GM23338 (cell line): ENCODE data around the gene SMYD3. TPM values are rescaled to one million over a fixed set of nuclear protein-coding genes. Genes with fewer than 3 reads are reported as not detected.
"Not testable (repeated sequence)": the region's sequence is repeated elsewhere in the genome, so short reads cannot be mapped to it uniquely, and the experiment has no call there.

Source experiments
- ATAC-seq: fragments of 200-7000 bp; cut with Tn5 transposase; 3 replicates; pipeline ENCODE4 v1.9.1; 2020
- DNase-seq: peaks from one replicate; pipeline ENCODE4 v3.0.0-alpha.2; 2015; ENCODE audit warnings: low spot score
- H2AFZ ChIP-seq: fragments of 200-600 bp; sonication (generic); 2 replicates; pipeline ENCODE4 v1.8.0; 2016; ENCODE audit warnings: antibody characterized with exemption, mild to moderate bottlenecking, moderate library complexity
- H3F3A ChIP-seq: fragments of 200-600 bp; sonication (generic); replicated peaks from 2 replicates; pipeline ENCODE4 v1.8.0; 2017; ENCODE audit warnings: antibody characterized with exemption, mixed run types, low read depth
- H3K27ac ChIP-seq: fragments of 200-600 bp; sonication (generic); 2 replicates; pipeline ENCODE4 v1.6.1; 2016; ENCODE audit warnings: low read depth
- H3K27me3 ChIP-seq: fragments of 200-600 bp; sonication (generic); 2 replicates; pipeline ENCODE4 v1.8.0; 2016; ENCODE audit warnings: mild to moderate bottlenecking, mixed run types, moderate library complexity; ENCODE audit not compliant: insufficient read depth
- H3K36me3 ChIP-seq: fragments of 200-600 bp; sonication (generic); 2 replicates; pipeline ENCODE4 v1.8.0; 2016; ENCODE audit warnings: mild to moderate bottlenecking; ENCODE audit not compliant: insufficient read depth
- H3K4me1 ChIP-seq: fragments of 200-600 bp; sonication (generic); 2 replicates; pipeline ENCODE4 v1.8.0; 2016; ENCODE audit warnings: mild to moderate bottlenecking, moderate library complexity; ENCODE audit not compliant: insufficient read depth
- H3K4me2 ChIP-seq: fragments of 200-600 bp; sonication (generic); 2 replicates; pipeline ENCODE4 v1.7.1; 2017; ENCODE audit warnings: mixed run types
- H3K4me3 ChIP-seq: fragments of 200-600 bp; sonication (generic); 2 replicates; pipeline ENCODE4 v1.6.1; 2016; ENCODE audit warnings: mixed run types
- H3K79me2 ChIP-seq: fragments of 200-600 bp; sonication (generic); replicated peaks from 2 replicates; pipeline ENCODE4 v1.8.0; 2017; ENCODE audit warnings: mild to moderate bottlenecking; ENCODE audit not compliant: insufficient read depth
- H3K9me2 ChIP-seq: fragments of 200-600 bp; sonication (generic); 2 replicates; pipeline ENCODE4 v1.8.0; 2017; ENCODE audit not compliant: insufficient read depth
- H4K20me1 ChIP-seq: fragments of 200-600 bp; sonication (generic); replicated peaks from 2 replicates; pipeline ENCODE4 v1.8.0; 2017; ENCODE audit warnings: mild to moderate bottlenecking; ENCODE audit not compliant: insufficient read depth
- H3K27ac Mint-ChIP-seq: 2 replicates; pipeline ENCODE4 v1.8.0; 2020; ENCODE audit warnings: inconsistent platforms, mild to moderate bottlenecking, moderate library complexity, mixed read lengths
- H3K27me3 Mint-ChIP-seq: 3 replicates; pipeline ENCODE4 v1.8.0; 2022; ENCODE audit warnings: low read depth, mild to moderate bottlenecking, moderate library complexity, mixed read lengths, inconsistent platforms; ENCODE audit not compliant: insufficient read depth, poor library complexity
- H3K36me3 Mint-ChIP-seq: 3 replicates; pipeline ENCODE4 v1.8.0; 2021; ENCODE audit warnings: low read depth, mild to moderate bottlenecking, inconsistent platforms, moderate library complexity, mixed read lengths
- H3K4me1 Mint-ChIP-seq: 3 replicates; pipeline ENCODE4 v1.8.0; 2020; ENCODE audit warnings: mild to moderate bottlenecking, inconsistent platforms, mixed read lengths
- H3K4me3 Mint-ChIP-seq: 3 replicates; pipeline ENCODE4 v1.8.0; 2021; ENCODE audit warnings: moderate library complexity, mild to moderate bottlenecking, inconsistent platforms, mixed read lengths
- H3K9me3 Mint-ChIP-seq: 3 replicates; pipeline ENCODE4 v1.8.0; 2020; ENCODE audit warnings: moderate library complexity, mild to moderate bottlenecking, inconsistent platforms, mixed read lengths
- CTCF ChIP-seq, 2 experiments: fragments of 200-600 bp in 1 of 2; sonication (generic) in 1 of 2; conservative IDR thresholded peaks; 2 replicates each; pipeline versions ENCODE4 v1.5.1 to v1.6.1; 2016 to 2017; ENCODE audit warnings: antibody characterized with exemption in 2 of 2, low read depth in 2 of 2, mild to moderate bottlenecking in 2 of 2, moderate library complexity in 1 of 2
- ETS1 ChIP-seq: IDR thresholded peaks from 2 replicates; pipeline ENCODE4 v1.6.1; 2016; ENCODE audit warnings: antibody characterized with exemption
- JUNB ChIP-seq: IDR thresholded peaks from one replicate; pipeline ENCODE4 v1.6.1; 2016; ENCODE audit warnings: antibody characterized with exemption; ENCODE audit not compliant: unreplicated experiment
- POLR2AphosphoS5 ChIP-seq: IDR thresholded peaks from 2 replicates; pipeline ENCODE4 v1.6.1; 2016; ENCODE audit warnings: antibody characterized with exemption, low read depth
- ZNF462 ChIP-seq: fragments of 250-450 bp; sonication (Bioruptor Pico); IDR thresholded peaks from 2 replicates; pipeline ENCODE4 v1.5.0; 2020; ENCODE audit warnings: mild to moderate bottlenecking, moderate library complexity
- polyA plus RNA-seq: library from polyadenylated mRNA; unstranded; fragments of >200 nt; fragmentation: Nextera tagmentation; extraction: Ambion mirVana; gene quantifications from 2 replicates; pipeline ENCODE4 v1.2.1, GENCODE V29; 2016
- total RNA-seq: library from RNA; depleted of rRNA; stranded (reverse); fragments of >200 nt; shearing (Covaris generic); gene quantifications from 2 replicates; pipeline ENCODE4 v1.2.3, GENCODE V29; 2014

SMYD3 gene
- total and polyA plus RNA-seq, 2 experiments from 2014 or later, result 31.8 to 34.4 TPM

GRCh38 chr1:246357014-246357598, 150.0 kb downstream of the SMYD3 start:
- H3K9me3 Mint-ChIP-seq, result peaks cover 13% of the 10 kb centered on the region
- not testable (repeated sequence) for H3K4me3 ChIP-seq, H4K20me1 ChIP-seq, H2AFZ ChIP-seq, H3K4me1 ChIP-seq, H3K4me3 Mint-ChIP-seq, H3K9me2 ChIP-seq, H3K4me2 ChIP-seq, H3K27me3 Mint-ChIP-seq, H3K36me3 ChIP-seq, H3K79me2 ChIP-seq, H3F3A ChIP-seq, H3K27me3 ChIP-seq
- peaks cover 12% of the 10 kb centered on the region; the same call in 2 of the 3 replicates for H3K36me3 Mint-ChIP-seq
- ATAC-seq, result peak; percentile 59
- peaks cover 23% of the 10 kb centered on the region for H3K4me1 Mint-ChIP-seq
- peak overlapping the region; percentile 54; the same call in 1 of the 2 replicates for H3K27ac Mint-ChIP-seq
- DNase-seq, result peak; percentile 39
- peak overlapping the region; percentile 52; the same call in 1 of the 2 replicates for H3K27ac ChIP-seq

GRCh38 chr1:246355411-246356230, 151.5 kb downstream of the SMYD3 start:
- Histone ChIP-seq H3K4me3 (no peak overlapping the region), H3K4me1 (no peaks in the 10 kb centered on the region; the same call in 1 of the 2 replicates), H3K79me2 (peaks cover 6% of the 10 kb centered on the region; the same call in 1 of the 2 replicates), H3F3A (no peaks in the 10 kb centered on the region), H3K4me2 (no peak overlapping the region), H3K9me2 (no peaks in the 10 kb centered on the region), H4K20me1 (no peaks in the 10 kb centered on the region), H3K36me3 (no peaks in the 10 kb centered on the region), H2AFZ (no peak overlapping the region), H3K27ac (no peak overlapping the region; the same call in 1 of the 2 replicates), H3K27me3 (no peaks in the 10 kb centered on the region)
- Mint-ChIP-seq H3K4me1 (peaks cover 23% of the 10 kb centered on the region), H3K36me3 (peaks cover under 1% of the 10 kb centered on the region; the same call in 1 of the 3 replicates), H3K27me3 (peaks cover 2% of the 10 kb centered on the region), H3K27ac (no peak overlapping the region; the same call in 1 of the 2 replicates), H3K9me3 (peaks cover 2% of the 10 kb centered on the region; the same call in 2 of the 3 replicates), H3K4me3 (no peak overlapping the region)
- ATAC-seq (peak; percentile 89), DNase-seq (peak; percentile 46)
- TF ChIP-seq CTCF (conservative IDR thresholded peaks at IDR 0.05; ENCODE audit: low read depth in 2 of 2) (peak; percentile 41 to 42), ETS1 (no peak)

- H3K4me1 Mint-ChIP-seq, result peaks cover 17% of the 10 kb centered on the region
- no peak overlapping the region for H3K4me3 Mint-ChIP-seq
- no peak overlapping the region for H3K27ac Mint-ChIP-seq
- TF ChIP-seq POLR2AphosphoS5, result no peak
- TF ChIP-seq ZNF462 (CRISPR knock-in tag), result no peak
- no peak for TF ChIP-seq JUNB
Measured at GRCh38 chr1:246351721-246352120, 155.4 kb downstream of the SMYD3 start.

More at GRCh38 chr1:246351721-246352120, 155.4 kb downstream of the SMYD3 start:
- Histone ChIP-seq H3K36me3 (no peaks in the 10 kb centered on the region), H3F3A (no peaks in the 10 kb centered on the region), H3K79me2 (no peaks in the 10 kb centered on the region; the same call in 1 of the 2 replicates), H3K27ac (no peak overlapping the region), H3K4me3 (no peak overlapping the region), H2AFZ (no peak overlapping the region), H3K27me3 (no peaks in the 10 kb centered on the region), H3K9me2 (no peaks in the 10 kb centered on the region), H4K20me1 (no peaks in the 10 kb centered on the region), H3K4me1 (no peaks in the 10 kb centered on the region; the same call in 1 of the 2 replicates), H3K4me2 (no peak overlapping the region)
- DNase-seq, result no peak
- no peak for ATAC-seq
- Mint-ChIP-seq H3K9me3 (no peaks in the 10 kb centered on the region), H3K36me3 (no peaks in the 10 kb centered on the region), H3K27me3 (peaks cover 5% of the 10 kb centered on the region)
